K562 (cell line): ENCODE results near the gene LPCAT1. TPM values are rescaled to one million over a fixed set of nuclear protein-coding genes. Genes with fewer than 3 reads are reported as not detected.

Experiments
- ATAC-seq: fragments of 200-7000 bp; cut with Tn5 transposase; 3 replicates; pipeline ENCODE4 v1.9.1; 2020; ENCODE audit warnings: moderate library complexity
- Bru-seq: library from RNA; stranded (reverse); fragments of 400-500 nt; gene quantifications from one replicate; lab custom pipeline; 2021; lab: Mats Ljungman, UMichigan
- BruChase-seq, 2 experiments: library from RNA; stranded (reverse); fragments of 400-500 nt; gene quantifications; one replicate each; lab custom pipeline; 2021; lab: Mats Ljungman, UMichigan
- BruUV-seq: library from RNA; stranded (reverse); fragments of 400-500 nt; replicated peaks from 2 replicates; lab custom pipeline; 2021; lab: Mats Ljungman, UMichigan
- CTCF ChIA-PET: fragments of 300-600 bp; formaldehyde crosslinking; extraction: SDS; loops from one replicate; lab custom pipeline; 2021; ENCODE audit warnings: low intra/inter-chr PET ratio; lab: Yijun Ruan, JAX
- POLR2A ChIA-PET: fragments of 300-600, 350-650 bp; sonication (Branson Sonifier 250); formaldehyde crosslinking; extraction: SDS; loops from one replicate; lab custom pipeline; 2021; ENCODE audit warnings: antibody characterized with exemption, inconsistent platforms; lab: Yijun Ruan, JAX
- DNase-seq, 4 experiments: peaks; one replicate each; pipeline versions ENCODE4 v3.0.0 to v3.0.0-alpha.2; 2011 to 2018; ENCODE audit warnings: low spot score in 3 of 4, mixed read lengths in 3 of 4; ENCODE audit errors: extremely low read depth in 1 of 4
- FAIRE-seq: peaks from 2 replicates; lab custom pipeline; 2011; peaks lifted over from hg19 to GRCh38; lab: Jason Lieb, UNC
- H2AFZ ChIP-seq: 2 replicates; pipeline ENCODE4 v1.6.0; 2011; ENCODE audit warnings: low read depth, low read length, control low read depth, inconsistent platforms
- H3K27ac ChIP-seq: fragments of 200-600 bp; 3 replicates; pipeline ENCODE4 v1.8.0; 2011; ENCODE audit warnings: low read depth, mild to moderate bottlenecking, control low read depth, inconsistent platforms, low read length, moderate library complexity, mixed read lengths; ENCODE audit errors: extremely low read depth
- H3K27me3 ChIP-seq, 2 experiments: fragments of 300-600 bp in 1 of 2; 2 replicates in 1 of 2; 3 replicates in 1 of 2; pipeline versions ENCODE4 v1.6.0 to v1.8.0; 2011; ENCODE audit warnings: inconsistent platforms in 2 of 2, low read length in 2 of 2, mild to moderate bottlenecking in 1 of 2, mixed read lengths in 1 of 2, moderate library complexity in 1 of 2; ENCODE audit not compliant: control insufficient read depth in 2 of 2, insufficient read depth in 2 of 2
- H3K36me3 ChIP-seq: fragments of 300-600 bp; 3 replicates; pipeline ENCODE4 v1.8.0; 2011; ENCODE audit warnings: mild to moderate bottlenecking, low read length, inconsistent platforms; ENCODE audit not compliant: control insufficient read depth, insufficient read depth
- H3K4me1 ChIP-seq, 2 experiments: fragments of 200-600 bp in 1 of 2; replicated peaks in 1 of 2; 2 replicates in 1 of 2; 3 replicates in 1 of 2; pipeline versions ENCODE4 v1.5.1 to v1.8.0; 2011; ENCODE audit warnings: inconsistent platforms in 2 of 2, low read length in 2 of 2, mild to moderate bottlenecking in 1 of 2, mixed read lengths in 1 of 2, moderate library complexity in 1 of 2; ENCODE audit not compliant: control insufficient read depth in 2 of 2, insufficient read depth in 2 of 2
- H3K4me2 ChIP-seq: 2 replicates; pipeline ENCODE4 v1.6.1; 2011; ENCODE audit warnings: low read length, control low read depth, inconsistent platforms, mixed read lengths; ENCODE audit not compliant: insufficient read depth
- H3K4me3 ChIP-seq: fragments of 200-600 bp; sonication (generic), shearing (Covaris generic); 2 replicates; pipeline ENCODE4 v1.5.1; 2016; ENCODE audit warnings: control low read depth, inconsistent platforms
- H3K79me2 ChIP-seq: fragments of 200-600 bp; 3 replicates; pipeline ENCODE4 v1.8.0; 2011; ENCODE audit warnings: low read length, inconsistent platforms; ENCODE audit not compliant: control insufficient read depth, insufficient read depth
- H3K9ac ChIP-seq, 2 experiments: 2 replicates each; pipeline versions ENCODE4 v1.6.0 to v1.6.1; 2011; ENCODE audit warnings: low read depth in 2 of 2, low read length in 2 of 2, control low read depth in 1 of 2, inconsistent platforms in 1 of 2, mild to moderate bottlenecking in 1 of 2, mixed read lengths in 1 of 2; ENCODE audit not compliant: insufficient read depth in 1 of 2
- H3K9me1 ChIP-seq: one replicate; pipeline ENCODE4 v1.6.0; 2011; ENCODE audit warnings: inconsistent platforms, mild to moderate bottlenecking, low read length, moderate library complexity; ENCODE audit not compliant: control insufficient read depth, insufficient read depth
- H3K9me3 ChIP-seq: replicated peaks from 2 replicates; pipeline ENCODE4 v1.5.1; 2011; ENCODE audit warnings: low read depth, low read length, inconsistent platforms; ENCODE audit not compliant: control insufficient read depth, insufficient read depth
- H4K20me1 ChIP-seq: replicated peaks from 2 replicates; pipeline ENCODE4 v1.6.1; 2011; ENCODE audit warnings: low read length, inconsistent platforms, mixed read lengths; ENCODE audit not compliant: control insufficient read depth, insufficient read depth
- CTBP1 ChIP-seq: fragments of 450-650 bp; IDR thresholded peaks from 2 replicates; pipeline ENCODE4 v1.6.1; 2016; ENCODE audit warnings: borderline replicate concordance
- POLR2G ChIP-seq: fragments of 200-400 bp; formaldehyde crosslinking; IDR thresholded peaks from 2 replicates; pipeline ENCODE4 v1.6.1; 2017; ENCODE audit warnings: low read depth, mild to moderate bottlenecking, antibody characterized with exemption, low read length, moderate library complexity
- RBM17 ChIP-seq: fragments of 200-400 bp; formaldehyde crosslinking; IDR thresholded peaks from 2 replicates; pipeline ENCODE4 v1.6.1; 2017; ENCODE audit warnings: low read depth, mild to moderate bottlenecking, low read length, borderline replicate concordance
- ZNF184 ChIP-seq: sonication (generic); formaldehyde crosslinking; IDR thresholded peaks from 2 replicates; pipeline ENCODE4 v1.5.0; 2020; ENCODE audit warnings: missing genetic modification reagents
- ZNF584 ChIP-seq: fragments of 200-800 bp; sonication (Bioruptor generic); IDR thresholded peaks from 2 replicates; pipeline ENCODE4 v1.6.1; 2016; ENCODE audit warnings: low read depth, mild to moderate bottlenecking, missing genetic modification characterization, missing compliant biosample characterization
- WGBS: fragments of 100-300 bp; shearing (Covaris generic); methylation state at CpG from one replicate; pipeline ENCODE4 v1.1.6; 2016; ENCODE audit warnings: low coverage, mixed read lengths; ENCODE audit not compliant: insufficient coverage; ENCODE audit errors: missing lambda C conversion rate; 5-methylcytosine and 5-hydroxymethylcytosine counted together
- in situ Hi-C: fragments of 300-500 bp; cut with MboI; formaldehyde crosslinking; loops from 4 replicates; pipeline ENCODE4 v1.15.0; 2018; ENCODE audit warnings: inconsistent platforms, mixed read lengths
- intact Hi-C: fragments of 100-400 bp; cut with micrococcal nuclease; formaldehyde crosslinking; loops from 2 replicates; pipeline ENCODE4 v1.14.2; 2022
- long read RNA-seq, 3 experiments: library from polyadenylated mRNA in 2 of 3; library from RNA in 1 of 3; unstranded in 2 of 3; stranded (forward) in 1 of 3; transcript quantifications; one replicate each; pipeline ENCODE4 v2.0.0, GENCODE V29; 2019 to 2022
- polyA minus RNA-seq, 3 experiments: library from RNA; depleted of rRNA, polyadenylated mRNA; stranded (reverse); fragments of >200 nt; gene quantifications; 2 replicates each; pipeline ENCODE4 v1.2.3, GENCODE V29; 2011
- polyA plus RNA-seq, 8 experiments: library from polyadenylated mRNA; depleted of rRNA in 4 of 8; stranded (reverse) in 5 of 8; unstranded in 3 of 8; fragments of >200 nt; fragmentation: Nextera tagmentation in 2 of 8; fragmentation: Illumina TruSeq in 1 of 8; extraction: Ambion mirVana in 2 of 8; extraction: Trizol in 1 of 8; gene quantifications; 2 replicates each; pipeline versions ENCODE4 v1.2.1 to v1.2.3, GENCODE V29; 2011 to 2014; ENCODE audit warnings: inconsistent platforms in 1 of 8, missing spikeins in 1 of 8
- total RNA-seq, 7 experiments: library from RNA; depleted of rRNA in 6 of 7; stranded (reverse); fragments of >200 nt in 6 of 7; fragmentation: Illumina TruSeq in 2 of 7; extraction: Trizol in 2 of 7; gene quantifications; 2 replicates each; pipeline versions ENCODE4 v1.2.1 to v1.2.3, GENCODE V29; 2011 to 2021; ENCODE audit warnings: low replicate concordance in 1 of 7
- TF ChIP-seq, protein P1 (sequence below): fragments of 250-450 bp; sonication (Bioruptor Pico); IDR thresholded peaks from 2 replicates; pipeline ENCODE4 v1.4.0; 2020; ENCODE audit warnings: mild to moderate bottlenecking
- TF ChIP-seq, protein P2 (sequence below): sonication (generic); formaldehyde crosslinking; IDR thresholded peaks from 2 replicates; pipeline ENCODE4 v1.8.0; 2022; ENCODE audit warnings: mild to moderate bottlenecking, missing genetic modification reagents

Gene LPCAT1, protein sequence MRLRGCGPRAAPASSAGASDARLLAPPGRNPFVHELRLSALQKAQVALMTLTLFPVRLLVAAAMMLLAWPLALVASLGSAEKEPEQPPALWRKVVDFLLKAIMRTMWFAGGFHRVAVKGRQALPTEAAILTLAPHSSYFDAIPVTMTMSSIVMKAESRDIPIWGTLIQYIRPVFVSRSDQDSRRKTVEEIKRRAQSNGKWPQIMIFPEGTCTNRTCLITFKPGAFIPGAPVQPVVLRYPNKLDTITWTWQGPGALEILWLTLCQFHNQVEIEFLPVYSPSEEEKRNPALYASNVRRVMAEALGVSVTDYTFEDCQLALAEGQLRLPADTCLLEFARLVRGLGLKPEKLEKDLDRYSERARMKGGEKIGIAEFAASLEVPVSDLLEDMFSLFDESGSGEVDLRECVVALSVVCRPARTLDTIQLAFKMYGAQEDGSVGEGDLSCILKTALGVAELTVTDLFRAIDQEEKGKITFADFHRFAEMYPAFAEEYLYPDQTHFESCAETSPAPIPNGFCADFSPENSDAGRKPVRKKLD
- total RNA-seq (2011; cell fraction: chromatin; rRNA removed; ENCODE audit: low replicate concordance), result 26.9 and 48.0 TPM in 2 replicates
- 30.5 and 38.2 TPM in 2 replicates for total RNA-seq (2011; cell fraction: nucleolus; rRNA removed)
- 24.9 and 32.4 TPM in 2 replicates for total RNA-seq (2011; cell fraction: nucleoplasm; rRNA removed)
- 13.6 and 13.9 TPM in 2 replicates for total RNA-seq (2014; rRNA removed)
- 9.2 and 11.1 TPM in 2 replicates for total RNA-seq (2014; rRNA removed; fragmentation: Illumina TruSeq; extraction: Trizol)
- total RNA-seq (2015; rRNA removed; fragmentation: Illumina TruSeq; extraction: Trizol), result 15.5 and 18.4 TPM in 2 replicates
- 18.4 and 20.8 TPM in 2 replicates for total RNA-seq (2021)
- polyA plus RNA-seq (2011; rRNA removed), result 17.0 and 20.6 TPM in 2 replicates
- polyA plus RNA-seq (2011; cell fraction: cytosol; rRNA removed), result 14.5 and 16.7 TPM in 2 replicates
- polyA plus RNA-seq (2011; cell fraction: nucleus; rRNA removed), result 32.2 and 34.4 TPM in 2 replicates
- polyA plus RNA-seq (2012), result 10.5 and 12.5 TPM in 2 replicates
- polyA plus RNA-seq (2014; fragmentation: Illumina TruSeq; extraction: Trizol), result 15.2 TPM in 2 replicates
- under 1 TPM; 0.14 to 0.53 TPM for polyA plus RNA-seq (2014; fragmentation: Nextera tagmentation; extraction: Ambion mirVana)
- polyA plus RNA-seq (2014; rRNA removed), result 13.1 and 14.9 TPM in 2 replicates
- polyA minus RNA-seq (2011; rRNA and poly(A)+ RNA removed), result 10.9 and 14.5 TPM in 2 replicates
- polyA minus RNA-seq (2011; cell fraction: cytosol; rRNA and poly(A)+ RNA removed), result 13.2 and 14.3 TPM in 2 replicates
- polyA minus RNA-seq (2011; cell fraction: nucleus; rRNA and poly(A)+ RNA removed), result 9.4 and 24.4 TPM in 2 replicates
- percentile 61 among the genes with signal in this experiment for Bru-seq, nascent RNA
- percentile 53 among the genes with signal in this experiment for BruChase-seq, experiment 1, labeled RNA remaining after a 2-hour chase
- percentile 55 among the genes with signal in this experiment for BruChase-seq, experiment 2, labeled RNA remaining after a 6-hour chase
- long read RNA-seq, experiment 1, transcript LPCAT1-201 (14 exons, 3,966 nt), result major isoform, 28 of 69 reads
- long read RNA-seq, experiment 1, partial matches to known transcripts, result 28 of 69 reads
- long read RNA-seq, experiment 1, other reads (novel, unspliced or antisense), result 13 of 69 reads
- long read RNA-seq, experiment 2, partial matches to known transcripts, result 4 of 16 reads
- long read RNA-seq, experiment 2, other reads (novel, unspliced or antisense), result 9 of 16 reads
- long read RNA-seq, experiment 3, partial matches to known transcripts, result 0 of 4 reads
- long read RNA-seq, experiment 3, other reads (novel, unspliced or antisense), result 1 of 4 reads

DNA sequence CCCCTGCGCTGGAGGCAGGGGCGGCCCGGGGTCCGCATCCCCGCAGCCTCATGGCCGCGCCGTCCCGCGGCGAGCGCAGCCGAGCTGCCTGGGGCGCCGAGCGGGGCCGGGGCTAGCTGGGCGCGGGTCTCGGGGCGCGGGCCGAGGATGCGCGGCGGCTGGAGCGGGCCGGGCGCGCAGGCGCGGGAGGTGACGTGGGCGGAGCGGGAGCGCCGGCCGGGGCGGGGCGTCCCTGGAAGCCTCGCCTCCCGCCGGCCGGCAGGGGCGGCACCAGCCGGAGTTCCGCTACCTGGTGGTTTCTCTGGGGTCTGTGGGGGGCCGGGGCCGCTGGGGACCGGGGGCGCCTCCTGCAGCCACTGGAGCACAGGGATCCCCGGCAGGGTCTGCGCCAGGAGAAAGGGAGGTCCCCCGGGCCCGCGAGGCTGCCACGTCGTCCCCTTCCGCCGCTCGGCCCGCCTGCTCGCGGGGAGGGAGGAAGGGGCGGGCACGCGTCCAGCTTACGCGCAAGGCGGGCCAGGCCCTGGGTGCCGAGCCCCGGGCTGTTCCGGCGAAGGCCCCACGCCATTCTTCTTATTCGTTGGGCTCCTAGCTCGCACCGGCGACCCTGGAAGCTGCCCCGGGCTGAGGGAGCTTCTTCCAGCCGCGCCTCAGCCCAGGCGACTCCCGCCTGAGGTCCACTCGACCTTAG, at the start of gene LPCAT1:
Gene LPCAT1, minus strand, starts transcription at position 168 of the 688 bp plus-strand sequence. Its CDS starts 116 bp downstream, at position 52.
- peaks cover 9% of the 10 kb centered on the region for H4K20me1 ChIP-seq
- peaks cover 11% of the 10 kb centered on the region; the same call in 1 of the 3 replicates for H3K79me2 ChIP-seq
- H3K36me3 ChIP-seq, result peaks cover 6% of the 10 kb centered on the region; the same call in 1 of the 3 replicates
- in situ Hi-C loops, result no loop called here
- BruUV-seq, result TSS peak; percentile 95
- ATAC-seq (peak; percentile 95), FAIRE-seq (peak; percentile 86), DNase-seq (peak; percentile 84 to 97 (median 96))
- no peaks in the 10 kb centered on the region for H3K9me1 ChIP-seq
- peak within 1 kb of the TSS; percentile 82 for H3K27ac ChIP-seq
- WGBS, result under 1% methylated on average over 50 of the region's 85 CpGs
- peaks cover 16 to 47% of the 10 kb centered on the region in 2 experiments; a peak in 3 of 5 replicates for H3K4me1 ChIP-seq
- H3K4me2 ChIP-seq, result peak within 1 kb of the TSS; percentile 73
- H3K4me3 ChIP-seq, result peak within 1 kb of the TSS; percentile 58
- ChIA-PET POLR2A (interaction anchor here (0.8 to 1.2 kb wide), 3 partner anchors 12 to 21 kb away, joined by 3 read pairs; no protein-coding TSS in a partner anchor), CTCF (no interaction called here)
- peak within 1 kb of the TSS; percentile 72 to 95 for H3K9ac ChIP-seq
- H3K27me3 ChIP-seq, result no peaks in the 10 kb centered on the region
- peak within 1 kb of the TSS; percentile 94 for H2AFZ ChIP-seq
- intact Hi-C loops, result no loop called here
- no peaks in the 10 kb centered on the region for H3K9me3 ChIP-seq
- TF ChIP-seq, protein P1, sequence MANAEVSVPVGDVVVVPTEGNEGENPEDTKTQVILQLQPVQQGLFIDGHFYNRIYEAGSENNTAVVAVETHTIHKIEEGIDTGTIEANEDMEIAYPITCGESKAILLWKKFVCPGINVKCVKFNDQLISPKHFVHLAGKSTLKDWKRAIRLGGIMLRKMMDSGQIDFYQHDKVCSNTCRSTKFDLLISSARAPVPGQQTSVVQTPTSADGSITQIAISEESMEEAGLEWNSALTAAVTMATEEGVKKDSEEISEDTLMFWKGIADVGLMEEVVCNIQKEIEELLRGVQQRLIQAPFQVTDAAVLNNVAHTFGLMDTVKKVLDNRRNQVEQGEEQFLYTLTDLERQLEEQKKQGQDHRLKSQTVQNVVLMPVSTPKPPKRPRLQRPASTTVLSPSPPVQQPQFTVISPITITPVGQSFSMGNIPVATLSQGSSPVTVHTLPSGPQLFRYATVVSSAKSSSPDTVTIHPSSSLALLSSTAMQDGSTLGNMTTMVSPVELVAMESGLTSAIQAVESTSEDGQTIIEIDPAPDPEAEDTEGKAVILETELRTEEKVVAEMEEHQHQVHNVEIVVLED (CRISPR knock-in tag), result peak; percentile 48; the same call in 1 of the 2 replicates
- TF ChIP-seq POLR2G (peak; percentile 84), ZNF584 (CRISPR knock-in tag) (no peak), RBM17 (no peak), CTBP1 (peak; percentile 38; the same call in 1 of the 2 replicates), ZNF184 (CRISPR knock-in tag) (no peak)
- TF ChIP-seq, protein P2, sequence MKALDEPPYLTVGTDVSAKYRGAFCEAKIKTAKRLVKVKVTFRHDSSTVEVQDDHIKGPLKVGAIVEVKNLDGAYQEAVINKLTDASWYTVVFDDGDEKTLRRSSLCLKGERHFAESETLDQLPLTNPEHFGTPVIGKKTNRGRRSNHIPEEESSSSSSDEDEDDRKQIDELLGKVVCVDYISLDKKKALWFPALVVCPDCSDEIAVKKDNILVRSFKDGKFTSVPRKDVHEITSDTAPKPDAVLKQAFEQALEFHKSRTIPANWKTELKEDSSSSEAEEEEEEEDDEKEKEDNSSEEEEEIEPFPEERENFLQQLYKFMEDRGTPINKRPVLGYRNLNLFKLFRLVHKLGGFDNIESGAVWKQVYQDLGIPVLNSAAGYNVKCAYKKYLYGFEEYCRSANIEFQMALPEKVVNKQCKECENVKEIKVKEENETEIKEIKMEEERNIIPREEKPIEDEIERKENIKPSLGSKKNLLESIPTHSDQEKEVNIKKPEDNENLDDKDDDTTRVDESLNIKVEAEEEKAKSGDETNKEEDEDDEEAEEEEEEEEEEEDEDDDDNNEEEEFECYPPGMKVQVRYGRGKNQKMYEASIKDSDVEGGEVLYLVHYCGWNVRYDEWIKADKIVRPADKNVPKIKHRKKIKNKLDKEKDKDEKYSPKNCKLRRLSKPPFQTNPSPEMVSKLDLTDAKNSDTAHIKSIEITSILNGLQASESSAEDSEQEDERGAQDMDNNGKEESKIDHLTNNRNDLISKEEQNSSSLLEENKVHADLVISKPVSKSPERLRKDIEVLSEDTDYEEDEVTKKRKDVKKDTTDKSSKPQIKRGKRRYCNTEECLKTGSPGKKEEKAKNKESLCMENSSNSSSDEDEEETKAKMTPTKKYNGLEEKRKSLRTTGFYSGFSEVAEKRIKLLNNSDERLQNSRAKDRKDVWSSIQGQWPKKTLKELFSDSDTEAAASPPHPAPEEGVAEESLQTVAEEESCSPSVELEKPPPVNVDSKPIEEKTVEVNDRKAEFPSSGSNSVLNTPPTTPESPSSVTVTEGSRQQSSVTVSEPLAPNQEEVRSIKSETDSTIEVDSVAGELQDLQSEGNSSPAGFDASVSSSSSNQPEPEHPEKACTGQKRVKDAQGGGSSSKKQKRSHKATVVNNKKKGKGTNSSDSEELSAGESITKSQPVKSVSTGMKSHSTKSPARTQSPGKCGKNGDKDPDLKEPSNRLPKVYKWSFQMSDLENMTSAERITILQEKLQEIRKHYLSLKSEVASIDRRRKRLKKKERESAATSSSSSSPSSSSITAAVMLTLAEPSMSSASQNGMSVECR (CRISPR knock-in tag), result peak; percentile 40; the same call in 1 of the 2 replicates
